Neural progenitor cell (in vitro differentiated cells): ENCODE data around the gene CMPK2. TPM values are rescaled to one million over a fixed set of nuclear protein-coding genes. Genes with fewer than 3 reads are reported as not detected.

Experiments
- DNase-seq: peaks from one replicate; pipeline ENCODE4 v3.0.0-alpha.2; 2016; ENCODE audit warnings: low spot score
- H2AFZ ChIP-seq: fragments of 200-600 bp; sonication (generic); replicated peaks from 2 replicates; pipeline ENCODE4 v1.6.1; 2016; ENCODE audit warnings: antibody characterized with exemption
- H3F3A ChIP-seq: fragments of 200-600 bp; sonication (generic); 2 replicates; pipeline ENCODE4 v1.6.1; 2016; ENCODE audit warnings: antibody characterized with exemption, low read depth
- H3K27ac ChIP-seq: fragments of 200-600 bp; sonication (generic); 2 replicates; pipeline ENCODE4 v1.5.1; 2016; ENCODE audit warnings: mild to moderate bottlenecking
- H3K27me3 ChIP-seq: fragments of 200-600 bp; sonication (generic); 2 replicates; pipeline ENCODE4 v1.6.1; 2016; ENCODE audit warnings: mild to moderate bottlenecking, moderate library complexity
- H3K36me3 ChIP-seq: fragments of 200-600 bp; sonication (generic); 2 replicates; pipeline ENCODE4 v1.5.1; 2016
- H3K4me1 ChIP-seq: fragments of 200-600 bp; sonication (generic); 2 replicates; pipeline ENCODE4 v1.6.1; 2016; ENCODE audit warnings: mixed run types
- H3K4me2 ChIP-seq: fragments of 200-600 bp; sonication (generic); 2 replicates; pipeline ENCODE4 v1.6.1; 2016
- H3K4me3 ChIP-seq: fragments of 200-600 bp; sonication (generic); 2 replicates; pipeline ENCODE4 v1.5.1; 2016
- H3K79me2 ChIP-seq: fragments of 200-600 bp; sonication (generic); 2 replicates; pipeline ENCODE4 v1.6.1; 2016; ENCODE audit warnings: low read depth
- H3K9ac ChIP-seq: fragments of 200-600 bp; sonication (generic); 2 replicates; pipeline ENCODE4 v1.6.1; 2016
- H3K9me3 ChIP-seq: fragments of 200-600 bp; sonication (generic); 2 replicates; pipeline ENCODE4 v1.5.1; 2016; ENCODE audit warnings: low read depth
- H4K20me1 ChIP-seq: fragments of 200-600 bp; sonication (generic); 2 replicates; pipeline ENCODE4 v1.6.1; 2016; ENCODE audit warnings: low read depth
- H3K27ac Mint-ChIP-seq: 3 replicates; pipeline ENCODE4 v1.8.0; 2021; ENCODE audit warnings: mixed read lengths
- H3K27me3 Mint-ChIP-seq: 2 replicates; pipeline ENCODE4 v1.8.0; 2022; ENCODE audit warnings: low read depth, mild to moderate bottlenecking, inconsistent platforms, moderate library complexity, mixed read lengths; ENCODE audit not compliant: insufficient read depth
- H3K36me3 Mint-ChIP-seq: 3 replicates; pipeline ENCODE4 v1.8.0; 2021; ENCODE audit warnings: mixed read lengths
- H3K4me1 Mint-ChIP-seq: 3 replicates; pipeline ENCODE4 v1.8.0; 2021; ENCODE audit warnings: mixed read lengths
- H3K4me3 Mint-ChIP-seq: 3 replicates; pipeline ENCODE4 v1.8.0; 2021; ENCODE audit warnings: mild to moderate bottlenecking, moderate library complexity, mixed read lengths
- H3K9me3 Mint-ChIP-seq: 3 replicates; pipeline ENCODE4 v1.8.0; 2020; ENCODE audit warnings: mixed read lengths
- CTCF ChIP-seq: fragments of 200-600 bp; sonication (generic); IDR thresholded peaks from 2 replicates; pipeline ENCODE4 v1.5.1; 2017; ENCODE audit warnings: antibody characterized with exemption, mild to moderate bottlenecking
- EZH2 ChIP-seq: fragments of 200-600 bp; sonication (generic); IDR thresholded peaks from 2 replicates; pipeline ENCODE4 v1.6.1; 2017; ENCODE audit warnings: antibody characterized with exemption, mild to moderate bottlenecking, moderate library complexity
- EZH2phosphoT487 ChIP-seq: fragments of 200-600 bp; sonication (generic); IDR thresholded peaks from 2 replicates; pipeline ENCODE4 v1.6.1; 2017; ENCODE audit warnings: antibody characterized with exemption
- total RNA-seq: library from RNA; depleted of rRNA; stranded (reverse); fragments of >200 nt; gene quantifications from 2 replicates; pipeline ENCODE4 v1.2.3, GENCODE V29; 2015; ENCODE audit warnings: low replicate concordance

CMPK2 gene
- total RNA-seq, 1 donor from 2014 or later, result not detected

GRCh38 chr2:6877402-6878304 lies 11.9 kb upstream of the CMPK2 start, which contains the start of gene RSAD2:
Gene RSAD2, plus strand, starts transcription at chr2:6877777. Its CDS starts 24 bp downstream, at chr2:6877801.
- Histone ChIP-seq H3K9ac (no peak within 1 kb of the TSS), H3K4me3 (no peak within 1 kb of the TSS), H3K27me3 (no peaks in the 10 kb centered on the region), H3K79me2 (no peaks in the 10 kb centered on the region), H3K36me3 (no peaks in the 10 kb centered on the region), H3F3A (no peaks in the 10 kb centered on the region), H4K20me1 (no peaks in the 10 kb centered on the region), H3K4me2 (no peak within 1 kb of the TSS), H3K9me3 (peaks cover 9% of the 10 kb centered on the region), H3K4me1 (no peaks in the 10 kb centered on the region), H3K27ac (no peak within 1 kb of the TSS), H2AFZ (no peak within 1 kb of the TSS)
- DNase-seq, result no peak
- no peak within 1 kb of the TSS for H3K27ac Mint-ChIP-seq
- H3K27me3 Mint-ChIP-seq, result peaks cover 2% of the 10 kb centered on the region
- H3K4me1 Mint-ChIP-seq, result no peaks in the 10 kb centered on the region
- no peak within 1 kb of the TSS for H3K4me3 Mint-ChIP-seq
- TF ChIP-seq EZH2phosphoT487 (no peak), EZH2 (no peak), CTCF (no peak)
- no peaks in the 10 kb centered on the region for H3K36me3 Mint-ChIP-seq
- H3K9me3 Mint-ChIP-seq, result peaks cover 14% of the 10 kb centered on the region

- Histone ChIP-seq H3K4me2 (no peak overlapping the region), H3K9me3 (peaks cover 9% of the 10 kb centered on the region), H3K4me1 (no peaks in the 10 kb centered on the region), H4K20me1 (no peaks in the 10 kb centered on the region), H3K27ac (no peak overlapping the region), H3K9ac (no peak overlapping the region), H3K4me3 (no peak overlapping the region), H2AFZ (no peak overlapping the region), H3K79me2 (no peaks in the 10 kb centered on the region), H3K27me3 (no peaks in the 10 kb centered on the region), H3K36me3 (no peaks in the 10 kb centered on the region), H3F3A (no peaks in the 10 kb centered on the region)
- TF ChIP-seq CTCF (no peak), EZH2phosphoT487 (no peak), EZH2 (no peak)
- no peaks in the 10 kb centered on the region for H3K36me3 Mint-ChIP-seq
- no peak overlapping the region for H3K4me3 Mint-ChIP-seq
- peaks cover 2% of the 10 kb centered on the region for H3K27me3 Mint-ChIP-seq
- DNase-seq, result no peak
- H3K4me1 Mint-ChIP-seq, result no peaks in the 10 kb centered on the region
- peaks cover 14% of the 10 kb centered on the region for H3K9me3 Mint-ChIP-seq
- H3K27ac Mint-ChIP-seq, result no peak overlapping the region
Measured at GRCh38 chr2:6876309-6876708, 10.6 kb upstream of the CMPK2 start.

- Mint-ChIP-seq H3K9me3 (peaks cover 9% of the 10 kb centered on the region), H3K4me1 (no peaks in the 10 kb centered on the region), H3K27me3 (no peaks in the 10 kb centered on the region), H3K36me3 (no peaks in the 10 kb centered on the region), H3K27ac (no peak overlapping the region), H3K4me3 (peak overlapping the region; percentile 39)
- Histone ChIP-seq H4K20me1 (no peaks in the 10 kb centered on the region), H3K4me3 (no peak overlapping the region), H3F3A (no peaks in the 10 kb centered on the region), H2AFZ (no peak overlapping the region), H3K9ac (no peak overlapping the region), H3K4me2 (no peak overlapping the region), H3K27ac (no peak overlapping the region), H3K27me3 (no peaks in the 10 kb centered on the region), H3K36me3 (no peaks in the 10 kb centered on the region), H3K4me1 (no peaks in the 10 kb centered on the region), H3K9me3 (peaks cover 9% of the 10 kb centered on the region), H3K79me2 (no peaks in the 10 kb centered on the region)
- no peak for TF ChIP-seq EZH2phosphoT487
- TF ChIP-seq CTCF, result no peak
- TF ChIP-seq EZH2, result no peak
- no peak for DNase-seq
Measured at GRCh38 chr2:6874032-6874431, 8.3 kb upstream of the CMPK2 start.
